HCT116 (cell line): ENCODE measurements around the gene LDB2.

Source experiments
- CEBPB ChIP-seq: IDR thresholded peaks from 2 replicates; pipeline ENCODE4 v1.6.1; 2012; ENCODE audit warnings: low read depth
- CTCF ChIP-seq, 3 experiments: fragments of 200-600 bp in 1 of 3; sonication (generic) in 1 of 3; IDR thresholded peaks in 2 of 3; conservative IDR thresholded peaks in 1 of 3; 2 replicates each; pipeline ENCODE4 v1.5.1; 2012 to 2017; ENCODE audit warnings: low read depth in 2 of 3, low read length in 2 of 3, antibody characterized with exemption in 1 of 3, borderline replicate concordance in 1 of 3, control low read depth in 1 of 3, mild to moderate bottlenecking in 1 of 3, mixed read lengths in 1 of 3, mixed run types in 1 of 3, moderate library complexity in 1 of 3; ENCODE audit not compliant: insufficient read depth in 1 of 3
- EZH2 ChIP-seq: fragments of 200-600 bp; sonication (generic); IDR thresholded peaks from 2 replicates; pipeline ENCODE4 v1.6.1; 2017; ENCODE audit warnings: antibody characterized with exemption, mixed run types
- POLR2A ChIP-seq: IDR thresholded peaks from 2 replicates; pipeline ENCODE4 v1.7.0; 2011; ENCODE audit warnings: borderline replicate concordance; ENCODE audit not compliant: insufficient read depth, insufficient read length; ENCODE audit errors: extremely low read depth
- POLR2AphosphoS5 ChIP-seq: IDR thresholded peaks from 2 replicates; pipeline ENCODE4 v1.6.1; 2011; ENCODE audit warnings: mild to moderate bottlenecking, low read depth, low read length, moderate library complexity
- YY1 ChIP-seq: IDR thresholded peaks from 2 replicates; pipeline ENCODE4 v1.6.1; 2011; ENCODE audit warnings: low read length, low read depth, moderate library complexity, mild to moderate bottlenecking; ENCODE audit not compliant: insufficient replicate concordance; ENCODE audit errors: extremely low read depth

GRCh38 chr4:16622826-16623225 lies 275.6 kb downstream of the LDB2 start:
- TF ChIP-seq POLR2AphosphoS5 = no peak
- TF ChIP-seq EZH2 = no peak
- no peak for TF ChIP-seq CTCF (IDR thresholded peaks at IDR 0.05 in 2 of 3, conservative IDR thresholded peaks at IDR 0.05 in 1 of 3; ENCODE audit: borderline replicate concordance in 1 of 3, insufficient read depth in 1 of 3, low read depth in 2 of 3, low read length in 2 of 3)
- no peak for TF ChIP-seq POLR2A
- no peak for TF ChIP-seq CEBPB
- no peak for TF ChIP-seq YY1
